GM21367 (cell line): ENCODE measurements around the gene DFFB.
"Not testable (repeated sequence)": the region's sequence is repeated elsewhere in the genome, so short reads cannot be mapped to it uniquely, and the experiment has no call there.

ENCODE experiments used
- ATAC-seq: cut with Tn5 transposase; IDR thresholded peaks from one replicate; pipeline ENCODE4 v1.9.1; 2021; ENCODE audit not compliant: unreplicated experiment

Gene DFFB

DNA sequence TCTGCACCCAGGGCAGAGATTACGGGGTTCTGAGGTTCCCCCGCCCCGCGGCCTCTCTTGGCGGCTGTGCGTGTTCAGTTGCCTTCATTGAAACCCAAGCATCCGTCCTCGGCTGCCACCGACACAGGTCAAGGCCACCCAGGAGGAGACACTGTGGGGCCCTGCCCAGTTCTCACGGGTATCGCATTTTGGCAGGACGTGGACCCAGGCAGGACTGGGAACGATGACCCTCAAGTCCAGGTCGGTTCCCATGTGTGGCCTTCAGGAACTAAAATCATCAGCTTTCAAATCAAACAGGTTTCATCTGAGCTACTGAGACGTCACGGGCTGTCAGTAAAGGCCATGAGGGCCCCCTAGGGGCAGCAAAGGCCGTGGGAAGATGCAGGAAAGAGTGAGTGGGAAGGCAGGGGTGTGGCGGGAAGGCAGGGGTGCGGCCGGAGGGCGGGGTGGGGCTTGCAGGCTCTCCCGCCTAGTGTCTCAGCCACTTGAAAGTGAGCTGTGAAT lies 49.8 kb downstream of the DFFB start:
- no peak for ATAC-seq

DNA sequence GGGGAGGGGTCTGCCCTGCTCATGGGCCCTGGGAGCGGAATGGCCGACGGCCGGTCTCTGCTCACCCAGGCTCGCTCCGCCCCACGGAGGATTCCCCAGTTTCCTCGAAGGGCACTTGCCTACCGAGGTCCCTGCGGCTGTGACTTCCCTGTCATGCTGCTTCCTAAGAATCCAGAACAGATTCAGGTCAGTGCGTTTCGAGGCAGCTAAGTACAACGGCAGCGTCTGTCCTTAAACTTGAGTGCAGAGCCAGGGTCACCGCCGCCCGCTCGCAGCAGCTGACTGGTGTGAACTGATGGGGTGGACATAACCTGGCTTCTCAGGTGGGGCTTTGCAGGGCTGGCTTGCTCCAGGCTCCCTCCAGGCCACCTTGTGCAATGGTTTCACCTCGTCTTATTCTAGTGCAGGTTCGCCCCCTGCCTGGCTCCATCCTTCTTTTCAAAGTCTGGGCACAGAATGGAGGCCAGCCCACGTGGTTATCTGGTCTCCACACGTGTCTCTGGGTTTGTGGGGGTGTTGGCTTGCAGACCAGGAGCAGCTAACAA lies 50.4 kb downstream of the DFFB start:
- no peak for ATAC-seq

DNA sequence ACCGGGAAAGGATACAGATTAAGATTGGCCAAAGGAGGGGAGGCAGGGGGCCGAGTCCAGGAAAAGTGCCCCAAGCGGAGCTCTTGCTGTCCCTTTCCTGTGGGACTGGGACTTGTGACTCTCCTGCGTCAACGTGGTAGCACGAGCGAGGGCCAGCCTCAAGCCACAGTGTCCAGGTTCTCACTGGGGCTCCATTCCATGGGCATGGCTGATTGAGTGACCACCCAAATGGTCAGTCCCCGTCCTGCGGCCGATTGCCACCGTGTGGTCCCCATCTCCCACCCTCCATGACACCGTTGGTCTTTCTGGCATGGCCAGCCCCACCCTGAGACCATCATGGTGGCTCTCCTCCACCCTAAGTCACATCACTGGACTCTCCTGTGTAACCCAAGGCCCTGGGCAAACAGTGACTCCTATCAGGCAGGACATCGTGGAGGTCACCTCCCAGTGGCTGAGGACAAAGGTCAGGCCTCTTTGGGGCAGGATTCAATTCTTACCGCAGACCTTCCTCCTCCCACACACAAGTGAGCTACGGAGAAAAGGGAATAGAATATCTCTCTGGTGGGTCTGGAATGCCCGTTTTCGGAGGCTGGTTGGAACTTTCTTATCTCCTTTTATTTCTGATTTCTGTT lies 51.7 kb downstream of the DFFB start:
- ATAC-seq = no peak

DNA sequence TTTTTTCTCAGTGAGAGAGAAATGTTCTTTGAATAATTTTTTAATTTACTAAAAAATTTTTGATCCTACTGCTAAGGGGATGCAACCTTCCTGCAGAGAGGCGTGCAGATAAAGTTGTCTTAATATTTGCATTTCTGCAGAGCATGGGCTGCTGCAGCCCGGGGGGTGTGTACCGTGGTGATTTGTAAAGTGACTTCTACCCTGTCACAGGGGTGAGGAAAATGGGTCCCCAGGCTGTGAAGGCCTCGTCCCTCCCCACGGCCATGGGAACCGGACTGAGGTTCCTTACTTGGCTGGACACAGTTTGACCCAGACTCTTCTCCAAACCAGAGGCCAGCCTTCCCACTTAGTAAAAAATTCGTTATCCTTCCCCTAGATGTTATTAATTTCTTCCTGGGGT lies 52.3 kb downstream of the DFFB start:
- no peak for ATAC-seq

DNA sequence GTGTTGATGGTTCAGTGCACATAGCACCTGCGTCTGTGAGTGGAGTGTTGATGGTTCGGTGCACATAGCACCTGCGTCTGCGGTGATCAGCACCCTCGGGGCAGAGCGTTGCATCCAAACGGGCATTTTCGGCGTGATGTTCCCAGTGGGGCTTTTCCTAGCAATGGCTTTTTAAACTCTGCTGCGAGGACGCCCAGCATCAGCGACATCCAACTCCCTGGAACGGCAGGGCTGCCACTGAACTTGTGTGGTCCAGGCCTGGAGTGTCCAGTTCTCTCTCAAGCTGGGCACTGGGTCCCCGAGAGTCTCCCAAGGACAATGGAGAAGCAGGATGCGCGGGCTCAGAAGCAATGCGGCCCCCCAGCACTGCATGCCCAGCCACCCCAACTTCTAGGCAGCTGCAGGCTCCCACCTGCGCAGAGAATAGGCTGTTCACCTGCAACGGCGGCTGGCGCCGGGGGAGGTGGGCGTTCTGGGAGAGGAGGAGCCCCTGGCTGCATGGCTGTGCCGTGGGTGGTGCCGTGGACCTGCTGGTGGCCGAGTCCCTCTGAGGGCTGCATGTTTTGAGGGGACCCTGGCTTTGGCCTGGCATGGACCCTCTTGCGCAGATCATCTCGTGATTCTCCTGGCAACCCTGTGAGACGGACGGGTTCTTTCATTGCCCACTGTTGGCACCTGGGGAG lies 52.9 kb downstream of the DFFB start:
- no peak for ATAC-seq

DNA sequence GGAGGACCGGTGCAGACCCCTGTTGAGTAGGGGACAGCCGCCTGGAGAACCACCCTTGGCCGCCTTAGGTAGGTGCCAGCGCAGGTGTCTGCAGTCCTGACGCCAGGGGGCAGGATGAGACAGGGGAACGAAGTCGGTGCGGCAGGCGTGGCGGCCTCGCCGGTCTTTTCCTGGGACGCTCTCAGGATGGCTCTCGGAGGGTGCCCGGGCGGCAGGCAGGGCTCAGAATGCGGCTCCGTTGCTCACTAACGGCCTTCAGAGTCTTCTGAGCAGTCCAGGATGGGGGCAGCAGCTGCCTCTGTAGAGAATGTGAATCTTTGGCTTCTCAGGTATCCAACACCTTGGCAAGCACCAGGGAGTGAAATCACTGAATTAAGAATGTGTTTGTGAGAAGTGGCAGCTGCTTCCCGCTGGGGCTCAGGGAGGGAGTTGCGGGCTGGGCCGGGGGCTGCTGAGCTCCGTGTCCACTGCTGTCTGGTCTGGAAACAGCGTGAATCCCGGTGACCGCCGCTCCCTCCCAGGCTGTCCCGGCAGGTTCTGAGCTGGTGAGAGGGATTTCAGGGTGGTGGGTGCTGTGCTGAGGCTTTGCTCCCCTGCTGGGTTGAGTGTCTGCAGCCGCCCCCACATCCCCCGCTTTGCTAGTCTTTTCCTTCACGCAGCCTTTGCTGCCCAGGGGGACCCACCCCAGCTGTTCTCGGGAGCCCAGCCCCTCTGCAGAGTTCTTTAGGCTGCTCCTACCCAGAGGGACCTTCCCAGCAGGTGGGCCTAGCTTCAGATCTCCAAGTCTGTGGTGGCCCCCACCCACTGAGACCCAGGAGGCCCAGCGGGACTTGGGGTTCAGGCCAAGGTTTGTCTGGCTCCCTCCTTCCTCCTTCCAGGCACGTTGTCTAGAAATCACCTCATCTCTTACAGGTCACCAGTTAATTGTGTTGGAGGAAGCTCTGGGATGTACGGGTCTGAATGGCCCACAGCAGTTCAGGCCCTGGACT lies 53.9 kb downstream of the DFFB start:
- no peak for ATAC-seq

DNA sequence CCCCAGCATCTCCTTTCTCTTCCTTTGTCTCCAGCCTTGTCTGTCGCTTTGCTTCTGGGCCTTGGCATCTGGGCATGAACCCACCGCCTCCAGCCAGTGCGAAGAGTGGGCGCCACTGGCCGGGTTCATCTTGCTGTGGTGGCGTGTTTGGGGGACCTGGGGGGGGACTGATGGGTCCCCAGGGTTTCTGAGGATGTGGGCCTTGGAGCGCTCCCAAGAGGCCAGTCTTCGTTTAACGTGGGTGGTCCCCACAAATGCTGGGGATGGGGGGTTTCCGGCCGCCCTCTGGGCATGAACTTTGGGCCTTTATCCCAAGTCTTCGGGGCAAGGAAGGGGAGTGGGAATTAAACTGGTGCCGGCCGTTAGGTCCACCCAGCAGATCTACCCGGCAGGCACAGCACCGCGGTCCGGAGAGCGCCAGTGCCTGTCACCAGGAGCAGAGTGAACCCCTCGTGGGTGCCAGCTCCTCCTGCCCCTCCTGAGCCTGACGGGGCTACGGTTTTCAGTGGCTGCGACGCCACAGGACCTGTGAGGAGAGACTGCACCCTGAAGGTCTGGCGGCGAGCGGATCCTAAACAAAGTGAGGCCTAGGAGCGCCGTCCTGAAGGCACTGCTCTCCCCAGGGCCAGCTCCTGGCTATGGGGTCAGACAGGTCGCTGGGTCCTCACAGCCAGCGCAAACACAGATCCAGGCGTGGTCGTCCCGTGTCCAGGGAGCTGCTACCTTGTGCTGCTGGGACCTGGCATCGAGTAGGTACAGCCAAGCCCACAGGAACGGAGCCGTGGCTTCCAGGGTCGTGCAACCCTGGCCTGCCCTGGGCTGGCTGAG lies 54.9 kb downstream of the DFFB start:
- ATAC-seq = no peak

DNA sequence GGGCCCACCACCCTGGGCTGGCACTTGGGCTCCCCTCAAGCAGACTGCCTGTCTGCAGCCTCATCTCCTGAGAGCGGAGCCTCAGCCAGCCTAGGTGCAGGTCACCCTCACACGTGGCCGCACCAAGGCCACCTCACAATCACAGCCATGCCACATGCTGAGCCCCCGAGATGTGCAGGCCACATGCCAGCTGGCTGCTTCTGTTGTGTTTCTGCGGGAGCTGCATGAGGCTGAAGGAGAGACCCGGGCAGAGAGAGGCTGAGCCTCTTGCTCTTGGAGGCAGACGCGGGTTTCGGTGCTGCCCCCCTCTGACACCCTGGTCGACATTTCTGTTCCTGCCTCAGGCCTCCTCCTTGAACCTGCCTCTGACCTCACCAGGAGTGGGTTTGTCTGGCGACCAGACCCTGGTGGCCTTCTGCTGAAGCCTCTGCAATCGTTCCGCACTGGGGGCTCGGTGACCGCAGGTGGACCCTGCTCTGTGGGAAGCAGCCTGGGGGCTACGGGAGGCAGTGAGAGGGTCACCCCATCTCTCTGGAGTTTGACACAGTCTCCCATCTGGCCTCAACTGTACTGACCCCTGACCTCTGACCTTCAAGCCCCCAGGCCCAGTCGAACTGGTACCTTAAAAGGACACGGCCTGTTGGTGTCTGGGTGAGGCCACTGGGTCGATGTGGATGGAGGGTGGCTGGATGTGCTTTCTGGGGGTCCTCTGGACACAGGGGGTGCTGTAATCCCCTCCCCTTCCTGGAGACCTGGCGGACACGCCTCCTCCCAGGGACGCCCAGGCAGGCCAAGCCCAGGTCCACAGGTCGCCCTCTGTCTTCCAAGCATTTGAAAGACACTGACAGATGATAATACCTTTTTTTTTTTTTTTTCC lies 55.8 kb downstream of the DFFB start:
- ATAC-seq = no peak

DNA sequence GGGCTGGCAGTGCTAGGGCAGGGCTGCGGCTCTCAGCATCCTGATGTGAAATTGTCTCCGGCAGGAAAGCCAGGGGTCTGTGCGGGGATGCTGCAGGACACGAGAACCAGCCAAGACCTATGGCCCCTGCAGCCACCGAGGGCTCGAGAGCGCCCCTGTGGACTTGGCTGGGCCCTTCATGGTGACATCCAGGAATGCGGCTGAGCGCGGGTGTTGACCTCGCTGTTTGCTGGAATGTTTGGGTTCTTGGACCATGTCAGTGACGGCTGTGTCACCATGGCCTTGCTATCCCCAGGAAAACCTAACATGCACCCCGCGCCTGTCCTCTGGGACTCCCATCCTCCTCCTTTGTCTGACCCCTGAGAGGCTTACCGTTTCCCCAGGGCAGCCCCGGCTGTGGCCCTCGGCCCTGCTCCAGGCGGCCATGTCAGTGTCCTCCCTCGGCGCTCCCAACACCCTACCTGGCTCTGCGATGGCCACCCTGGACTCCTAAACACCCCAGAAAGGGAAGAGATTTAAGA lies 57.1 kb downstream of the DFFB start:
- no peak for ATAC-seq

DNA sequence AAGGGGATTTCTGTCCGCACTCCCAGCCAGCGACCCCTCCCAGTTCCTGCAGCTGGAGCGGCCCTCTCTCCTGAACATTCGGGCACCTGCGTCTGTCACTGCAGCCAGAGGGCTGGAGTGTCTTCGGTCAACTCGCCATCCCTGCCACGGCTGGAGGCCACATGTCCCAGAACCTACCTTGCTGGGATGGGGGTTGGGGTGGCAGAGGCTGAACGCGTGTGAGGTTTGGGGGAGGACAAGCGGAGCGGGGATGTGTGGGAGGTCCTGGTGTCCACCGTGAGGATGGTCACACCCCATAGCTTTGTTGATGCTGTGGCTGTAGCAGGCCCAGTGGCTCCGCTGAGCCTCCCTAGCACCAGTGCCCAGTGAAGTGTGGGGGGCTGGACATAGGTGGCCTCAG lies 57.6 kb downstream of the DFFB start:
- ATAC-seq = no peak

DNA sequence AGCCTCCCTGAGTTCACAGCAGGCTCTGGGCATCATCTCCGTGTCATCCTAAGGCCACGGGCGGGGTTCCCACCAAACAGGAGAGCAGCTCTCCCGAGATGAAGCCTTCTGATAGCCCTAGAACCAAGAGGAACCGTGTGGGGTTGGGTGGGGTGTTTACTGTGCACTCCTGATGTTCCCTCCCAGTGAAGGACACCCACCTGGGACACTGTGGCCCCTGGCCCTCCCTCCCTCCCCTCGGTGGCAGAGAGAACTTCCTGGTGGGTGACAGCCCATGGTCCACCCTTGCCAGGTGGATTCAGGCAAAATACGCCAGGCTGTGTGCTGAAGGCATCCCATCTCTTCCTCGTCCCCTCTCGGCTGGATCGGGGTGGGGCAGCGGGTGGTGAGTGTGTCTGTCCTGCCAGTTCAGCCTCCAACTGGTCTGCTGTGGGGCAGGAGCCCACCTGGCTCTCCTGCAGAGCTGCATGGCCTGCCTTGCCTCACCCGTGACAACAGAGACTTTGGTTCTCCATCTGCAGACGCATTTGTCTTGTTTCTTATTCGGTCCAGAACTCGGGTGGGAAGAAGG lies 58.4 kb downstream of the DFFB start:
- ATAC-seq = no peak

DNA sequence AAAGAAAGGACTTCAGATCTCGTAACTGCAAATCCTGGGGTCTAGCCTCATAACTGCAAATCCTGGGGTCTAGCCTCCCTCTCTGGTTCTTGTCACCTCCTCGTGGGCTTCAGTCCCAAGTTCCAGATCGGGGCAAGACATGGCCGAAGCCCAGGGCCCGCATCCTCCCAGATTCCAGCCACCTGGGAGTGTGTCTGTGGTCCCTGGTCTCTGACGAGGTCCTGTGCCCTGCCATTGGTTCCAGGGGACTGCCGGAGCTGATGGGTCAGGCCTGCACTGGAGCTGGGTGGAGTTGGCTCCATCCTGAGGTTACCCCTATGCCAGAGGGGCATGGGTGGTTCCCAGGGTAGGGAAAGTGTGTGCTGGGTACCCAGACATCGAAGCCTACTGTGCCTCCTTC lies 60.5 kb downstream of the DFFB start:
- no peak for ATAC-seq

DNA sequence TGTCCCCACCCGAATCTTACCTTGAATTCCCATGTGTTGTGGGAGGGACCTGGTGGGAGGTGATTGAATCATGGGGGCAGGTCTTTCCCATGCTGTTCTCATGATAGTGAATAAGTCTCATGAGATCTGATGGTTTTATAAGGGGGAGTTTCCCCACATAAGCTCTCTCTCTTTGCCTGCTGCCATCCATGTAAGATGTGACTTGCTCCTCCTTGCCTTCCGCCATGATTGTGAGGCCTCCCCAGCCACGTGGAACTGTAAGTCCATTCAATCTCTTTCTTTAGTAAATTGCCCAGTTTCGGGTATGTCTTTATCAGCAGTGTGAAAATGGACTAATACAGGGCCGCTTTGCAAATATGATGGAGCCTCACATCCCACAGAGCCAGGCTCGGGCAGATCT lies 61.1 kb downstream of the DFFB start:
- not testable (repeated sequence) for ATAC-seq

DNA sequence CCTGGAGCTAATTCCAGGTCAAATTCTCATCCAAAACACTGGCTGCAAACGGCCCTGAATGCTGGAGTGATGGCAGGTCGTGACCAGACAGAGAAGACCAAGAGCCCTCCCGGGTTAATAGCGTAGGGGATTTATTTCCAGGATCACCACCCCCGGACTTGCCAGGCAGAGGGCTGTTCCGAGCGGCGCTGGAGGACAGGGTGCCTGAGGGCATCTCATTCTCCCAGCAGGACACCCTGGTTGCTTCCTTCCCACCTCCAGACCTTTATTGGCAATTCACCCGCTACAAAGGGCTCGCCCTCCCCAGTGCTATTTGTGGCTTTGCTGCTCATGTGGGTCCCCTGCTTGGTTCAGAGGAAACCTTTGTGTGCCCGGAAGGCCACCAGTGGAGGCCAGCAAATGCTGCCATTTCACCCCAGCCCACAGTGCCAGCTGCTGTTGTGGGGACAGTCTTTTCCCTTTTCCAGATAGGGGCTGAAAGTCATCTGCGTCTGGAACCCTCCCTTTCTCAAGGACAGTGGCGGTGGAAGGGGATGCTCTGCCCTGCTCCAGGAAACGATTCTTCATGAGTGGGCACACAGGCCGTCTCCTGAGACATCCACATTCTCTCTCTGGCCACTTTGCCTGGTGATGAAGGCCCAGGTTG lies 61.8 kb downstream of the DFFB start:
- ATAC-seq = no peak

DNA sequence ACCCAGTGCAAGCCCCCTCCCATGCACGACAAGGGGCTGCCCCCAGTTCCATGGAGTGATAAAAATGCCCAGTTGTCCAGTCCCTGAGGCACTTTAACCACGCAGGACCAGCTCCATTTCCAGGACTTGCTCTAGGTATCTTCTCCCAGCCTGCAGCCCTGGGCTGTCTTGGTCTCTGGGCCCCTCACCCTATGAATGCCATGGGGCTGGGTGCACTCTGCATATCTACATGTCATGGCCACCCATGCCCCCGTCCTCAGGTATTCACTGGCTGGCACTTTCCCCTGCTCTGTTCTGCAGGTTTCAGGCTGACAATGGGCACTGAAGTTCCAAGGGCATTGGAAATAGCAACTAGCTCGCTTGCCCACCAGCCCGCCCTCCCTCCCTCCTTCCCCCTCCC lies 62.4 kb downstream of the DFFB start:
- ATAC-seq = no peak

DNA sequence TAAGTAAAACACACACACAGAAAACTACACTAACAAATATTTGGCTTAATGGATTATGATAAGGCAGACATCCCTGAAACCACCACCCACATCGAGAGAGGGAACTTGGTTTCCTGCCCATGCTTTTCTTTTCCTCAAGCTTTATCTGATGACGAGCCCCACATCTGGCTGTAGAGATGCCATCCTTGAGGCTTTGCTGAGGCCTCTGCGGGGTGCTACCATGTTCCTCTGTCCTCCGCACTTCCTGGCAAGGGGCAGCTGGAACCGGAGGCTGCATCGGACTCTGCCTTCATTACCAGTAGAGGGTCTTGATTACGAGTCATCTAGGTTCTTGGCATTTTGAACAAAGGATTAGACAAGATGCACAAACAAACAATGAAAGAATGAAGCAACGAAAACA lies 64.5 kb downstream of the DFFB start:
- no peak for ATAC-seq

DNA sequence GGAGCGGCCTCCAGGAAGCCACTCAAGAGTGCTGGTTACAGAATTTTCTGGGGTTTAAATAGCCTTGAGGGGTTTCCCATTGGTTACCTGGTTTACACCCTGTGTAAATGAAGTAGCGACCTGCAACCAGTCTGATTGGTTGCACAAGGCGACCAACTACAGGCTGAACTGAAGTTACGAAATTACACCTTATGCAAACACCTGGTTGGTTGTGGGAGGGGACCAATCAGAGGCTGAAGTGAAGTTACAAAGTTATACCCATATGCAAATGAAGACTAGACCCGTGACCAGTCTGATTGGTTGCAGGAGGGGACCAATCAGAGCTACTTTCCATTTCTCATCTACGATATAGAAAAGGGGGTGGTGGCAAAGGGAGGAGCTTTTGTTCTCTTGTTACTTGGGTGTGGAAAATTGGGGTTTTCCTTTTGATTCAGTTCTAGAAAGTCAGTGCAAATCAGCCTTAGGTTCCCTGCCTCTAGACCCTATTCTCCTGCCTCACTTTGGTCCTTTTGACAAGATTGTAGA lies 65.0 kb downstream of the DFFB start:
- ATAC-seq = no peak

DNA sequence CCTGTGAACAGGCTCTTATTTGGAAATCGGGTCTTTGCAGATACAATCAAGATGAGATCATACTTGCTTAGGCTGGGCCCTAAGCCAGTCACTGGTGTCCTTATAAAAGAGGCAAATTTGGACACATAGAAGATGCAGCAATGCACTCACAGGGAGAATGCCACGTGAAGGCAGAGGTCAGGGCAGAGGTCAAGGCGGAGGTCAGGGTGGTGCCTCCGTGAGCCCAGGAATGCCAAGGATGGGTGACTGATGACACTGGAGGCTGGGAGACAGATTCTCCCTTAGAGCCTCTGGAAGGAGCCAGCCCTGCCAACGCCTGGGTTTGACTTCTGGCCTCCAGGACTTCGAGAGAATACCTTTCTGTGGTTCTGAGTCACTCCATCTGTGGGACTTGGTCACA lies 65.6 kb downstream of the DFFB start:
- no peak for ATAC-seq
